Small intestine (tissue), 7 donors: ENCODE data around the gene B4GALNT2. TPM values are rescaled to one million over a fixed set of nuclear protein-coding genes. Genes with fewer than 3 reads are reported as not detected.

Experiments used
- DNase-seq, 2 donors: peaks; one replicate each; pipeline versions ENCODE4 v3.0.0 to v3.0.0-alpha.2; 2013
- FAIRE-seq: peaks from 2 replicates; lab custom pipeline; 2012; peaks lifted over from hg19 to GRCh38; lab: Jason Lieb, UNC
- H3K27ac ChIP-seq, 3 donors: one replicate each; pipeline ENCODE4 v1.5.1; 2013; ENCODE audit warnings: low read length in 2 of 3, mild to moderate bottlenecking in 2 of 3, control low read depth in 1 of 3, inconsistent platforms in 1 of 3, low read depth in 1 of 3, moderate library complexity in 1 of 3
- H3K27me3 ChIP-seq, 3 donors: one replicate each; pipeline ENCODE4 v1.6.1; 2013; ENCODE audit warnings: low read length in 3 of 3, inconsistent platforms in 1 of 3; ENCODE audit not compliant: control insufficient read depth in 3 of 3, insufficient read depth in 3 of 3
- H3K36me3 ChIP-seq, 3 donors: one replicate each; pipeline ENCODE4 v1.6.1; 2013; ENCODE audit warnings: low read length in 3 of 3, inconsistent platforms in 1 of 3, low read depth in 1 of 3, mild to moderate bottlenecking in 1 of 3, moderate library complexity in 1 of 3; ENCODE audit not compliant: control insufficient read depth in 3 of 3, insufficient read depth in 2 of 3
- H3K4me1 ChIP-seq, 3 donors: one replicate each; pipeline ENCODE4 v1.6.1; 2013; ENCODE audit warnings: low read length in 2 of 3, inconsistent platforms in 1 of 3, low read depth in 1 of 3, mild to moderate bottlenecking in 1 of 3, moderate library complexity in 1 of 3; ENCODE audit not compliant: control insufficient read depth in 3 of 3, insufficient read depth in 2 of 3
- H3K4me3 ChIP-seq, 3 donors: one replicate each; pipeline ENCODE4 v1.5.1; 2013; ENCODE audit warnings: low read length in 3 of 3, control low read depth in 1 of 3, inconsistent platforms in 1 of 3, low read depth in 1 of 3, mild to moderate bottlenecking in 1 of 3, moderate library complexity in 1 of 3
- H3K9me3 ChIP-seq, 2 donors: one replicate each; pipeline ENCODE4 v1.6.1; 2013; ENCODE audit warnings: low read depth in 1 of 2, low read length in 1 of 2; ENCODE audit not compliant: control insufficient read depth in 2 of 2, insufficient read depth in 1 of 2
- WGBS, 3 donors: extraction: QIAGEN DNeasy Blood & Tissue Kit; methylation state at CpG; one replicate each; pipeline ENCODE4 v1.1.7; 2013; 5-methylcytosine and 5-hydroxymethylcytosine counted together
- polyA plus RNA-seq, 4 donors: library from polyadenylated mRNA; stranded (reverse) in 3 of 4; unstranded in 1 of 4; fragments of 200-250 nt in 3 of 4; fragments of 120-200 nt in 1 of 4; gene quantifications; one replicate each; pipeline versions ENCODE4 v1.2.1 to v1.2.3, GENCODE V29; 2013
- donor health status: healthy with polysubstance abuse.
- donor health status: control.
- donor health status: control.
- donor health status: Bipolar disorder and iron deficiency.
- donor health status: healthy.

B4GALNT2 gene
- polyA plus RNA-seq, 4 donors = 0.13 to 3.2 (median 0.72) TPM

DNA sequence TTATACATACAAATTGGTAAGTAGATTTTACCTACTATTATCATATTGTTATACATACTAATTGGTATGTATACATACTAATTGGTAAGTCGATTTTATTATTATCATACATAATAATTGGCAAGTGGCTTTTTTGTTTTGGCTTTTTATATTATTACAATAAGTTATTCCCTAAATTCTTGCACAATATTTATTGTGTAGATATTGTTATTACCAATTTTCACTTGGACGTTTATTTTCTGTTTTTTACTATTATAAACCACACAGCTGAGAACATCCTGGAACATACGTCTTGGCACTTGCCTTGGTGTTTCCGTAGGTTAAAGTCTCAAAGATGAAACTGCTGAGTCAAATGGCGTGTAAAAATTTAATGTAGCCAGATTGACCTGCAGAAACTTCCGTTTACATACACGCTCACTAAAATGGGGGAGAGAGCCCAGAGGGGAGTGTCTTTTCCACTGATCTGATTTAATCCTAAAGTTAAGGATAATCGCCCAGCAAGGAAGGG is 58.9 kb downstream of the B4GALNT2 start:
- 0 to 5% (median 2%) methylated on average over 8 of the region's 8 CpGs for WGBS, 3 donors

GRCh38 chr17:49191917-49192741 is 59.6 kb downstream of the B4GALNT2 start:
- WGBS, 3 donors = 0 to 1% (median 0%) methylated on average over 50 to 53 of the region's 53 CpGs
- H3K27me3 ChIP-seq = peaks cover 0 to 3% (median 0%) of the 10 kb centered on the region in 3 donors
- FAIRE-seq (no peak), DNase-seq (peak; percentile 90 to 95)
- H3K36me3 ChIP-seq = no peaks in the 10 kb centered on the region
- peak overlapping the region; percentile 71 to 96 (median 73) for H3K4me3 ChIP-seq
- H3K4me1 ChIP-seq = peaks cover 0 to 7% (median 0%) of the 10 kb centered on the region in 3 donors
- H3K27ac ChIP-seq = peak overlapping the region; percentile 92 to 98 (median 97)
- H3K9me3 ChIP-seq = no peaks in the 10 kb centered on the region

More for the DNA sequence above, 58.9 kb downstream of the B4GALNT2 start:
- H3K27me3 ChIP-seq = peaks cover 0 to 3% (median 0%) of the 10 kb centered on the region in 3 donors
- DNase-seq (peak in 1 of 2 donors; percentile 81), FAIRE-seq (no peak)
- no peaks in the 10 kb centered on the region for H3K9me3 ChIP-seq
- peaks cover 0 to 7% (median 0%) of the 10 kb centered on the region in 3 donors for H3K4me1 ChIP-seq
- peak overlapping the region; percentile 92 to 98 (median 97) for H3K27ac ChIP-seq
- peak overlapping the region; percentile 71 to 96 (median 73) for H3K4me3 ChIP-seq
- H3K36me3 ChIP-seq = no peaks in the 10 kb centered on the region

DNA sequence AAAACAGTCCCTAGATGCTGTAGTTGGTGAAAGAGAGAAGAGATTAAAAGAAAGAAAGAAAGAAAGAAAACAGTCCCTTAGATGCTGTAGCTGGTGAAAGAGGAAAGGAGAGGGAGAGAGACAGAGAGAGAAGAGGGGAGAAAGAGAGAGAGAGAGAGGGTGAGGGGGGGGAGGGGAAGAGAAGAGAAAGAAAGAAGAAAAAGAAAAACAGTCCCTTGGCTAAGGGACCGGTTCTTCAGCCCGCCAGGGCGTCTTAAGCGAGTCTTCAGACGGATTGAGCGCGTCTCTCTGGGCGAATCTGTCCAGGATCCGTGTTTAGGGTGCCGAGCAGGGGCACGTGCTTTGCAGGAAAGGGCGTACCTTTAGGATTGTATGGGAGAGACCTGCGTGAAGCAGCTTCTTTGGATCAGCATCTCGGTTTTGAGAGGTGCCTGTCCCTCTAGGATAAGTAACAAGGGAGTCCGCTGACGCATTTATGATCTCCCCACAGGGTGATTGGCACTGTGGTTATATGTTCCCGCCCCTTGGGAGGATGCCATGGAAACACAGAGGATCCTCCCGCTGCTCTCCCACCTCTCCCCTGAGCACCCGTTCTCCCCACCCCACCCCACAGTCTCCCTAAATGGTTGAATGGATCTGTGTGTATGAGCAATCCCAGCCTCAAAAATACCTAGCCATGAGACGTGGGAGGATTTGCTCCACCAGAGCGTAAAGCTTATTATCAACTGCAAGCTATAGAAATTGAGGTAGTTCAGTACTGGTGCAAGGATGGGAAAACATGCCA is 61.1 kb downstream of the B4GALNT2 start:
- peaks cover 0 to 3% (median 0%) of the 10 kb centered on the region in 3 donors for H3K27me3 ChIP-seq
- peak overlapping the region in 2 of 3 donors; percentile 18 to 97 for H3K27ac ChIP-seq
- H3K36me3 ChIP-seq = no peaks in the 10 kb centered on the region
- WGBS, 3 donors = 8 to 11% (median 8%) methylated on average over 21 of the region's 21 CpGs
- H3K9me3 ChIP-seq = no peaks in the 10 kb centered on the region
- peak in 1 of 2 donors; percentile 78 for DNase-seq
- H3K4me1 ChIP-seq = peaks cover 0 to 7% (median 0%) of the 10 kb centered on the region in 3 donors
- no peak for FAIRE-seq
- H3K4me3 ChIP-seq = peak overlapping the region in 2 of 3 donors; percentile 8 to 96

DNA sequence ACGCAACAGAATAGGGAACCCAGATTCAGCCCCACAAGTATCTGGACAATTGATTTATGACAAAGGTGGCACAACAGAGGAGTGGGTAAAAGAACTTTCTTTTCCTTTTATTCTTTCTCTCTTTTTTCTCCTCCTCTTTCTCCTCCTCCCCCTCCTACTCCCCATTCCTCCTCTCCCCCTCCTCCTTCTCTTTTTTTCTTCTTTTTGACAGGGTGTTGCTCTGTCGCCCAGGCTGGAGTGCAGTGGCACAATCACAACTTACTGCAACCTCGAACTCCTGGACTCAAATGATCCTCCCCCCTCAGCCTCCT is 61.7 kb downstream of the B4GALNT2 start:
- FAIRE-seq (no peak), DNase-seq (no peak)
- H3K36me3 ChIP-seq = no peaks in the 10 kb centered on the region
- no peak overlapping the region for H3K4me3 ChIP-seq
- H3K27ac ChIP-seq = no peak overlapping the region
- H3K27me3 ChIP-seq = peaks cover 0 to 3% (median 0%) of the 10 kb centered on the region in 3 donors
- peaks cover 0 to 7% (median 0%) of the 10 kb centered on the region in 3 donors for H3K4me1 ChIP-seq
- WGBS, 3 donors = 52 to 65% (median 61%) methylated on average over 3 of the region's 3 CpGs
- no peaks in the 10 kb centered on the region for H3K9me3 ChIP-seq

DNA sequence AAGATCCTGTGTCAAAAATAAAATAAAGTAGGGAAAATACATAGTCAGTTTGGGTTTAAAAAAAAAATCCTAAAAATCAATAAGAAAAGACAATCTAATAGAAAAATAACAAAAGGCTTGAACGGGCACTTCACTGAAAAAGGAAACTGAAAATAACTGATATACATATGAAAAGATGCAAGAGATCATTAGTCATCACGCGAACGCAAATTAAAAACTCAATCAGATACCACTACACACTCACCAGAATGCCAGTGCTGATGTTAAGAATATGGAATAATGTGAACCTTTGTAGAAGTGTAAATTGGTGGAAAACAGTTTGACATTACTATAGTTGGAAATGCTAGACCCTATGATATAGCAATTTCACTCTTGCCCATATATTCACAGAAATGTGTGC is 63.2 kb downstream of the B4GALNT2 start:
- H3K36me3 ChIP-seq = no peaks in the 10 kb centered on the region
- DNase-seq (no peak), FAIRE-seq (no peak)
- H3K9me3 ChIP-seq = no peaks in the 10 kb centered on the region
- H3K4me3 ChIP-seq = no peak overlapping the region
- WGBS, 3 donors = 25 to 55% (median 42%) methylated on average over 4 of the region's 4 CpGs
- H3K27ac ChIP-seq = no peak overlapping the region
- peaks cover 0 to 7% (median 0%) of the 10 kb centered on the region in 3 donors for H3K4me1 ChIP-seq
- H3K27me3 ChIP-seq = peaks cover 0 to 3% (median 0%) of the 10 kb centered on the region in 3 donors

- WGBS, 3 donors = 85 to 94% (median 89%) methylated on average over 3 of the region's 3 CpGs
- Histone ChIP-seq H3K27me3 (peaks cover 0 to 4% (median 0%) of the 10 kb centered on the region in 3 donors), H3K4me1 (peaks cover 0 to 7% (median 0%) of the 10 kb centered on the region in 3 donors), H3K4me3 (no peak overlapping the region), H3K36me3 (no peaks in the 10 kb centered on the region), H3K9me3 (no peaks in the 10 kb centered on the region), H3K27ac (no peak overlapping the region)
- DNase-seq (no peak), FAIRE-seq (no peak)
Observed at GRCh38 chr17:49196520-49196919, 64.0 kb downstream of the B4GALNT2 start.

GRCh38 chr17:49197346-49197998 is 64.9 kb downstream of the B4GALNT2 start:
- 30 to 42% (median 31%) methylated on average over 5 of the region's 5 CpGs for WGBS, 3 donors
- H3K27me3 ChIP-seq = peaks cover 0 to 4% (median 0%) of the 10 kb centered on the region in 3 donors
- DNase-seq (no peak), FAIRE-seq (no peak)
- H3K4me3 ChIP-seq = no peak overlapping the region
- no peaks in the 10 kb centered on the region for H3K36me3 ChIP-seq
- H3K4me1 ChIP-seq = peaks cover 0 to 7% (median 0%) of the 10 kb centered on the region in 3 donors
- H3K27ac ChIP-seq = no peak overlapping the region
- H3K9me3 ChIP-seq = no peaks in the 10 kb centered on the region

DNA sequence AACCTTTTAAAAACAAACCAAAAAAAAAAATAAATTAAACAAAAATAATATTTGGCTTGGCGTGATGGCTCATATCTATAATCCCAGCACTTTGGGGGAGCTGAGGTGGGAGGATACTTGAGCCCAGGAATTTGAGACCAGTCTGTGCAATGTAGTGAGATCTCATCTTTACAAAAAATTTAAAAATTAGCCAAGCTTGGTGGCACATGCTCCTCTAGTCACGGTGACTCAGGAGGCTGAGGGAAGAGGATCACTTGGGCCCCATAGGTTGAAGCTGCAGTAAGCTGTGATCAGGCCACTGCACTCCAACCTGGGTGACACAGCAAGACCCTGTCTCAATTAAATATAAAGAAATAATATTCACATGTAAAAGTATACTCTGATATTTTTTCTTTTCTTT is 65.6 kb downstream of the B4GALNT2 start:
- H3K27me3 ChIP-seq = peaks cover 0 to 4% (median 0%) of the 10 kb centered on the region in 3 donors
- H3K36me3 ChIP-seq = no peaks in the 10 kb centered on the region
- peaks cover 0 to 7% (median 0%) of the 10 kb centered on the region in 3 donors for H3K4me1 ChIP-seq
- H3K27ac ChIP-seq = no peak overlapping the region
- H3K9me3 ChIP-seq = no peaks in the 10 kb centered on the region
- FAIRE-seq (no peak), DNase-seq (no peak)
- 82 to 92% (median 88%) methylated on average over 2 of the region's 2 CpGs for WGBS, 3 donors
- no peak overlapping the region for H3K4me3 ChIP-seq
